ENCODE measurements around the gene RAG2.

GRCh38 chr11:36618363-36619047, 20.5 kb upstream of the RAG2 start:
- TF ChIP-seq EZH2 (IDR thresholded peaks at IDR 0.05; ENCODE audit: borderline replicate concordance) (no peak), EZH2phosphoT487 (IDR thresholded peaks at IDR 0.05; ENCODE audit: low read depth, severe bottlenecking, unreplicated experiment) (no peak)
- TF ChIP-seq, protein P1, sequence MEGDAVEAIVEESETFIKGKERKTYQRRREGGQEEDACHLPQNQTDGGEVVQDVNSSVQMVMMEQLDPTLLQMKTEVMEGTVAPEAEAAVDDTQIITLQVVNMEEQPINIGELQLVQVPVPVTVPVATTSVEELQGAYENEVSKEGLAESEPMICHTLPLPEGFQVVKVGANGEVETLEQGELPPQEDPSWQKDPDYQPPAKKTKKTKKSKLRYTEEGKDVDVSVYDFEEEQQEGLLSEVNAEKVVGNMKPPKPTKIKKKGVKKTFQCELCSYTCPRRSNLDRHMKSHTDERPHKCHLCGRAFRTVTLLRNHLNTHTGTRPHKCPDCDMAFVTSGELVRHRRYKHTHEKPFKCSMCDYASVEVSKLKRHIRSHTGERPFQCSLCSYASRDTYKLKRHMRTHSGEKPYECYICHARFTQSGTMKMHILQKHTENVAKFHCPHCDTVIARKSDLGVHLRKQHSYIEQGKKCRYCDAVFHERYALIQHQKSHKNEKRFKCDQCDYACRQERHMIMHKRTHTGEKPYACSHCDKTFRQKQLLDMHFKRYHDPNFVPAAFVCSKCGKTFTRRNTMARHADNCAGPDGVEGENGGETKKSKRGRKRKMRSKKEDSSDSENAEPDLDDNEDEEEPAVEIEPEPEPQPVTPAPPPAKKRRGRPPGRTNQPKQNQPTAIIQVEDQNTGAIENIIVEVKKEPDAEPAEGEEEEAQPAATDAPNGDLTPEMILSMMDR (IDR thresholded peaks at IDR 0.05; ENCODE audit: poor library complexity), result no peak
